BLaER1 (cell line): ENCODE data around the gene NXF1.

Experiments used
- H3K27ac ChIP-seq: shearing (Covaris generic); formaldehyde crosslinking; 2 replicates; pipeline ENCODE4 v1.8.1; 2022
- H3K27me3 ChIP-seq: shearing (Covaris generic); formaldehyde crosslinking; 2 replicates; pipeline ENCODE4 v1.8.1; 2022
- H3K36me3 ChIP-seq: shearing (Covaris generic); formaldehyde crosslinking; 2 replicates; pipeline ENCODE4 v1.8.1; 2022
- H3K4me1 ChIP-seq: shearing (Covaris generic); formaldehyde crosslinking; 2 replicates; pipeline ENCODE4 v1.8.1; 2022
- H3K4me2 ChIP-seq: shearing (Covaris generic); formaldehyde crosslinking; 2 replicates; pipeline ENCODE4 v1.8.1; 2022
- H3K4me3 ChIP-seq: shearing (Covaris generic); formaldehyde crosslinking; 2 replicates; pipeline ENCODE4 v1.8.1; 2022
- H3K9ac ChIP-seq: shearing (Covaris generic); formaldehyde crosslinking; 2 replicates; pipeline ENCODE4 v1.8.1; 2022
- H3K9me3 ChIP-seq: shearing (Covaris generic); formaldehyde crosslinking; 2 replicates; pipeline ENCODE4 v1.8.1; 2022
- H4K20me1 ChIP-seq: shearing (Covaris generic); formaldehyde crosslinking; 2 replicates; pipeline ENCODE4 v1.8.1; 2022
- Cebpa-rat ChIP-seq: shearing (Covaris generic); IDR thresholded peaks from 2 replicates; pipeline ENCODE4 v1.8.1; 2022

The NXF1 gene

DNA sequence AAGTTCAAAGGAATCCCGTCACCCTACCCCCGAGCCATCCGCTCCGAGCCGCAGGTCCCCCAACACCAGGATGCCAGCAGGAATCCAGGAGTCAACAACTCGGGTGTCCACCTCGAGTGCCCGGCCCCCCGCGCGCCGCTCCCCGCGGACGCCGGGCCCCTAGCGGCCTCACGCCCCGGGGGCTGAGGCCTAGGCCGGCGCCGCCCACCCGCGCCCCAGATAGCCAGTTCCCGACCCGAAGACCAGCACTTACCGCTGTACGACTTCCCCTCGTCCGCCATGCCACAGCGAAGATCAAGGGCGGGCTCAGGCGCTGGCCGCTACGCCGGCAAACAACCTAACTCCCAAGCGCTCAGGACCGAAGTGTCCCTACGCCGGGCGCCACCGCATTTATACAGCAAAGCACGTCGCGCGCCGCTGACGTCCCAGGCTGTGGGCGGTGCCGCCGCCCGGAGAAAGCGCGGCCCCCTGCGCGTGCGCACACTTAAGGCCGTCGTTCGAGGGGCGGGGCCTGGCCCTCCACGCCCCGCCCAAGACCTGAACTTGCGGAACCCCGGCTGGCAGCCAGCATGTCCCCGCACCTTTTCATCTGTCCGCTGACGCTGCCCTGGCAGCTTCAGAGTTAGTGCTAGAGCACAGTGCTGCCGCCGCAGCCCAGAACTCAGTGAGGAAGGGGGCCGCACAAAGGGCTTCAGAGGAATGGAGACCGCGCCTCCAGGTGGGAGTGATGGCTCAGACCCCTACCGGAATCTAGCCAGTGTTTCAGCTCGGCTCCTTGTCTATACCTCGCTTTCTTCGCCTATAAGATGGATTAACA lies at the start of gene NXF1:
Gene NXF1, minus strand, starts transcription at position 365 of the 817 bp plus-strand sequence. Its CDS starts 84 bp downstream, at position 281.
- Histone ChIP-seq H3K4me2 (peak within 1 kb of the TSS; percentile 88), H3K27ac (peak within 1 kb of the TSS; percentile 88), H3K4me1 (peaks cover 39% of the 10 kb centered on the region), H3K36me3 (peaks cover 38% of the 10 kb centered on the region), H3K4me3 (peak within 1 kb of the TSS; percentile 89), H3K9me3 (no peaks in the 10 kb centered on the region), H4K20me1 (peaks cover 19% of the 10 kb centered on the region), H3K9ac (peak within 1 kb of the TSS; percentile 95), H3K27me3 (no peaks in the 10 kb centered on the region)
- no peak for TF ChIP-seq Cebpa-rat

GRCh38 chr11:62854013-62854824 lies 49.0 kb upstream of the NXF1 start:
- peaks cover 51% of the 10 kb centered on the region for H4K20me1 ChIP-seq
- peak overlapping the region; percentile 99 for H3K9ac ChIP-seq
- H3K4me1 ChIP-seq, result peaks cover 48% of the 10 kb centered on the region
- peak overlapping the region; percentile 98 for H3K27ac ChIP-seq
- peaks cover 42% of the 10 kb centered on the region for H3K36me3 ChIP-seq
- no peaks in the 10 kb centered on the region for H3K9me3 ChIP-seq
- H3K27me3 ChIP-seq, result no peaks in the 10 kb centered on the region
- H3K4me2 ChIP-seq, result peak overlapping the region; percentile 96
- no peak for TF ChIP-seq Cebpa-rat
- H3K4me3 ChIP-seq, result peak overlapping the region; percentile 89

DNA sequence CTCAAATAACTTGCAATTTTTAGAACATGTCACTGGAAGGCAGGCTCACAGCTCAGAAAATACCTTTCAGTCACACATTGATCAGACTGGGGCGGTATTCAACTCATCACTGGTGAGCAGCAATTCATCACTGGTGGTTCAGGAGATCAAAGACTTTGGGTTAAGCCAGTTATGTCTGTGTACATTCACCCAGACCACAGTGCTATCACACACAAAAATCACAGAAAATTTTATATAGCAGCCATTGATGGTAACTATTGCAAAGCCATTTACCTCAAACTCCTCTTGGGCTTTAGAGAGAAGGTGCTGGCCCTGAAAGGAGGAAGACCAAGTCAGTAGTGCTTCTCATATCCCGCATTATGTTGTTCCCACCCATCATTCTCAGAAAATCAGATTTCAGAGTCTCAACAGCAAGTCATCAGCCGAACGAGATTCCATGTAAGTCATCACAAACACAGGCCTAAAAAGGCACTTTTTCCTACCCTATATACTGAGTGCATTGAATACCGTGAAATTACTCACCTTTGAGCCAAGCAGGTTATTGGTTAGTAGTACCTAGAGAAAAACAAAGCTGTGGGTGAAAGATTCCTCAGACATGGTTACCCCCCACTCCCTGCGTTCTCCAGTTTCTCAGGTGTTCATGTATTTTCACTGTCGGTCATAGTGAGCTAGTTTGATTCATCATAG lies 48.2 kb upstream of the NXF1 start:
- no peaks in the 10 kb centered on the region for H3K9me3 ChIP-seq
- H3K27ac ChIP-seq, result peak overlapping the region; percentile 98; the same call in 1 of the 2 replicates
- peaks cover 51% of the 10 kb centered on the region for H4K20me1 ChIP-seq
- peak overlapping the region; percentile 89 for H3K4me3 ChIP-seq
- peaks cover 42% of the 10 kb centered on the region for H3K36me3 ChIP-seq
- peaks cover 46% of the 10 kb centered on the region for H3K4me1 ChIP-seq
- no peaks in the 10 kb centered on the region for H3K27me3 ChIP-seq
- TF ChIP-seq Cebpa-rat, result no peak
- H3K4me2 ChIP-seq, result peak overlapping the region; percentile 96
- peak overlapping the region; percentile 99 for H3K9ac ChIP-seq

DNA sequence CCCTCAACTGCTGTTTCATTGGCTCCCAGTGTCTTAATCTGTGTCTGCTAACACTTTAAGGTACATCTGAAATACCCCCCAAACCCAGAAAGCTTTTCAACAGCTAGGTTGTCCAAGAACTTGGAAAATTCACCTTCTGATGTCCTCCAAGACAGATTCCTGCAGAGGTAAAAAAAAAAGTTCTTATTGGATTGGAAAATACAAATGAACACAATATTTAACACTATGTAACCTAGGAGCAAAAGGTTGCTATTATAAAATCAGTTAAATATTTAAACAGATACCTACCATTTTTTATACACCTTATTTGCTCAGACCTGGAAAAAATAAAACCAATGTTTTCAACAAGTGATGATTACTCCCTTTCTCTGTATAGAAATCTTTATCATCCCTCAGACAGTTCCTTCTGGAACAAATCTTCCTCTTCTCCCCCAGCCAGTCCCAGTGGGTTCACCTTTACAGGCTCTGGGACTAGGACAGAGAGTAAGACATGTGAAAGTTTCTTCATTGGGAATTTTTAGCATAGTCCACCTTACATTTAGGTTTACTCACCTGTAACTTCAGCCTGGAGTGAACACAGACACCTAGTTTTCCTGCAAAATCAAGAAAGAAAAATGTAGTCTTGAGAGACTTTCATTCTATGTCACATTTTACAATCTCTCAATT lies 47.4 kb upstream of the NXF1 start:
- H3K9ac ChIP-seq, result peak overlapping the region; percentile 99; the same call in 1 of the 2 replicates
- no peak for TF ChIP-seq Cebpa-rat
- no peaks in the 10 kb centered on the region for H3K9me3 ChIP-seq
- no peak overlapping the region; the same call in 1 of the 2 replicates for H3K27ac ChIP-seq
- H3K4me3 ChIP-seq, result peak overlapping the region; percentile 89
- no peaks in the 10 kb centered on the region for H3K27me3 ChIP-seq
- peaks cover 39% of the 10 kb centered on the region for H3K4me1 ChIP-seq
- H3K36me3 ChIP-seq, result peaks cover 42% of the 10 kb centered on the region
- peaks cover 51% of the 10 kb centered on the region for H4K20me1 ChIP-seq
- peak overlapping the region; percentile 96 for H3K4me2 ChIP-seq

- no peaks in the 10 kb centered on the region for H3K27me3 ChIP-seq
- H3K4me1 ChIP-seq, result peaks cover 32% of the 10 kb centered on the region
- no peak overlapping the region for H3K27ac ChIP-seq
- H3K9ac ChIP-seq, result peak overlapping the region; percentile 99; the same call in 1 of the 2 replicates
- peak overlapping the region; percentile 96 for H3K4me2 ChIP-seq
- peaks cover 42% of the 10 kb centered on the region for H3K36me3 ChIP-seq
- peak overlapping the region; percentile 89 for H3K4me3 ChIP-seq
- no peak for TF ChIP-seq Cebpa-rat
- H4K20me1 ChIP-seq, result peaks cover 51% of the 10 kb centered on the region
- no peaks in the 10 kb centered on the region for H3K9me3 ChIP-seq
Measured at GRCh38 chr11:62851807-62852522, 46.7 kb upstream of the NXF1 start.

DNA sequence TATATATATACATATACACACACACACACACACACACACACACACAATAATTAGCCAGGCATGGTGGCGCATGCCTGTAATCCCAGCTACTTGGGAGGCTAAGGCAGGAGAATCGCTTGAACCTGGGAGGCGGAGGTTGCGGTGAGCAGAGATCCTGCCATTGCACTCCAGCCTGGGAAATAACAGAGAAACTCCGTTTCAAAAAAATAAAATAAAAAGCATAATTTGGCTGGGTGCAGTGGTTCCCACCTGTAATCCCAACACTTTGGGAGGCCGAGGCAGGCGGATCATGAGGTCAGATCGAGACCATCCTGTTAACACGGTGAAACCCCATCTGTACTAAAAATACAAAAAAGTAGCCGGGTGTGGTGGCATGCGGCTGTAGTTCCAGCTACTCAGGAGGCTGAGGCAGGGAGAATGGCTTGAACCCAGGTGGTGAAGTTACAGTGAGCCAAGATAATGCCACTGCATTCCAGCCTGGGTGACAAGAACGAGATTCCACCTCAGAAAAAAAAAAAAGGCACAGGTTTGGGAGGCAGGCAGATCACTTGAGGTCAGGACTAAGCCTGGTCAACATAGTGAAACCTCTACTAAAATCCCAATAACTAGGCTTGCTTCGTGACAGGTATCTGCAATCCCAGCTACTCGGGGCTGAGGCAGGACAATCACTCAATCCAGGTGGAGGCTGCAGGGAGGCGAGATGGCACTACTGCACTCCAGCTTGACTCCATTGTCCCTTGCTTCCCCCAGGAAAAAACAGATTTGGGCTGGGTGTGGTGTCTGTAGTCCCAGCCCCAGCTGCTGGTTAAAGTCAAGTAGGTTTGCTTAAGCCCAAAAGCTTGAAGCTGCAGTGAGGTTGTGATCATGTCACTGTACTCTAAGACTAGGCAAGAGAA lies 45.9 kb upstream of the NXF1 start:
- Histone ChIP-seq H3K27ac (no peak overlapping the region), H3K4me3 (no peak overlapping the region), H3K4me2 (peak overlapping the region; percentile 96; the same call in 1 of the 2 replicates)

DNA sequence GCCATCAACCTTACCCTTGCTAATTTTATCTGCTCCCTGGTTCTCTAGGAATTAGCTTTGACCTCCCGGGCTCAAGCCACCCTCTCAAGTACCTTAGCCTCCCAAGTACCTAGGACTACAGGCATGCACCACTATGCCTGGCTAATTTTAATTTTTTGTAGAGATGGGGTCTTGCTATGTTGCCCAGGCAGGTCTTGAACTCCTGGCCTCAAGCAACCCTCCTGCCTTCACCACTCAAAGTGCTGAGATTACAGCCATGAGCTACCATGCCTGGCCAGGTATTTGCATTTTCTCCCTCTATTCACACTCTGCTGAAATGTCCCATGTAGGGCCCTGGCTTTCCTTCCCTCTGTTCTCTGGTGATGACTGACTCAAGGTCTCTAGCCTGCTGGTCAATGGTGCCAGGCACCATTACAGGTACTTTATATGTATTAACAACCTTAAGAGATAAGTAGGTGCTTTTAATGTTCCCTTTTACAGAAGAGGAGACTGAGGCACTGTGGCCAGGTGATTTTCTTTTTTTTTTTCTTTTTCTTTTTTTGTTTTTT lies 42.6 kb upstream of the NXF1 start:
- no peaks in the 10 kb centered on the region for H3K9me3 ChIP-seq

More for the DNA sequence above, 45.9 kb upstream of the NXF1 start:
- H3K9ac ChIP-seq, result no peak overlapping the region
- H3K9me3 ChIP-seq, result no peaks in the 10 kb centered on the region
- H3K36me3 ChIP-seq, result peaks cover 42% of the 10 kb centered on the region
- peaks cover 51% of the 10 kb centered on the region for H4K20me1 ChIP-seq
- TF ChIP-seq Cebpa-rat, result no peak
- H3K27me3 ChIP-seq, result no peaks in the 10 kb centered on the region
- peaks cover 29% of the 10 kb centered on the region for H3K4me1 ChIP-seq

More for the DNA sequence above, 42.6 kb upstream of the NXF1 start:
- Histone ChIP-seq H3K27me3 (no peaks in the 10 kb centered on the region), H3K27ac (no peak overlapping the region), H3K4me2 (no peak overlapping the region), H4K20me1 (peaks cover 26% of the 10 kb centered on the region), H3K4me3 (no peak overlapping the region), H3K4me1 (peaks cover 27% of the 10 kb centered on the region), H3K9ac (no peak overlapping the region), H3K36me3 (peaks cover 19% of the 10 kb centered on the region)
- TF ChIP-seq Cebpa-rat, result no peak
